Dermis blood vessel endothelial cell (primary cell): ENCODE measurements around the gene SLX9. TPM values are rescaled to one million over a fixed set of nuclear protein-coding genes. Genes with fewer than 3 reads are reported as not detected.

Experiments
- DNase-seq: peaks from one replicate; pipeline ENCODE4 v3.0.0; 2010
- total RNA-seq: library from RNA; depleted of rRNA; stranded (reverse); fragments of >200 nt; gene quantifications from 2 replicates; pipeline ENCODE4 v1.2.3, GENCODE V29; 2014

Gene SLX9
- total RNA-seq, 1 donor from 2014 or later = 24.8 TPM

- DNase-seq = no peak
Observed at GRCh38 chr21:44947930-44948331, 8.1 kb downstream of the SLX9 start.

GRCh38 chr21:44948426-44949120, 8.7 kb downstream of the SLX9 start:
- DNase-seq = no peak

DNA sequence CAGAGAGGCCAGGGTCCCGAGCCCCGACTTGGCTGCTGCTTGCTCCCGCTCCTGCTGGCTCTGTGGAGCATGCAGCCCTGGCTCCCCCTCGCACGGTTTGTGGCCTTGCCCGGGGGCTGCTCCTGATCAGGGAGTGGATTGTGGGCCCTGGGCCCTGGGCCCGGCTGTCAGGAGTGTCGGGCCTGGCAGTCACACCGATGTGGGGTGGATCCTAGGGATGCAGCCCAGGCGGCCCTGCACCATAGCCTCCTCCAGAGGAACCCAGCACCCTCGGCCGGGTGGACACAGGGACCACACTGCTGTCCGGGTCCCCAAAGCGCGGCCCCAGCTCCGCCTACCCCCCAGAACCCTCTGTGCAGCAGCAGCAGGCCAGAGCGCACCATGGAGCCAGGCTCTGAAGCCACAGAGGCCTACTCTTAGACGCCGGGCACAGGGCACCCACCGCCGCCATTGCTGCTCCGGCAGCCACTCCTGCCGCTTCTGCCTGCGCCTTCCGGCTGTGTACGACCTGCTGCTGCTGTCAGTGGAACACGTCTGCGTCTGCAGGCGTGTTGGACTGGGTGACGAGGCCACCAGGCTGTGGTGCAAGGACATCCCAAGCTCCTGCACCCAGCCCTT, 9.4 kb downstream of the SLX9 start:
- DNase-seq = no peak

DNA sequence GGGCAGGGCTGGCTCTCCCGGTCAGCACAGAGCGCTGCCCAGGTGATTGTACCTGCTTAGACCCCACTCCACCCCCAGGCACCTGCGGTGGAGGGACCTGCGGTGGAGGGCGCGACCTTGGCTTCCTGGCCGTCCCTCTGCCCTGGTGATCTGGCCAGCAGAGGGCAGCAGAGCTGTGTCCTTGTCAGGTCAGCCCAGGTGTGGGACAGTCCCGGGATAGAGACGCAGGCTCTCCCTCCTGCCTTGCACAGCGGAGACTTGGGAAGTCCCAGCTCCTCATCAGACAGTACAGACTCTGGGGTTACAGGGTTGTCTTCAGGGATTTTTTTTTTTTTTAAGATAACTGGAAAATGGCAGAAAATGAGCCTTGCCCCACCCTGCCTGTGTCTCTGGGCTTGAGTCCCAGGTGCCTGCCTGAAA, 10.0 kb downstream of the SLX9 start:
- peak; percentile 88 for DNase-seq

GRCh38 chr21:44950351-44950750, 10.5 kb downstream of the SLX9 start:
- no peak for DNase-seq

- no peak for DNase-seq
Observed at GRCh38 chr21:44951186-44951915, 11.5 kb downstream of the SLX9 start.

- DNase-seq = no peak
Observed at GRCh38 chr21:44952116-44952928, 12.5 kb downstream of the SLX9 start.

- DNase-seq = no peak
Observed at GRCh38 chr21:44952929-44953627, 13.2 kb downstream of the SLX9 start.

DNA sequence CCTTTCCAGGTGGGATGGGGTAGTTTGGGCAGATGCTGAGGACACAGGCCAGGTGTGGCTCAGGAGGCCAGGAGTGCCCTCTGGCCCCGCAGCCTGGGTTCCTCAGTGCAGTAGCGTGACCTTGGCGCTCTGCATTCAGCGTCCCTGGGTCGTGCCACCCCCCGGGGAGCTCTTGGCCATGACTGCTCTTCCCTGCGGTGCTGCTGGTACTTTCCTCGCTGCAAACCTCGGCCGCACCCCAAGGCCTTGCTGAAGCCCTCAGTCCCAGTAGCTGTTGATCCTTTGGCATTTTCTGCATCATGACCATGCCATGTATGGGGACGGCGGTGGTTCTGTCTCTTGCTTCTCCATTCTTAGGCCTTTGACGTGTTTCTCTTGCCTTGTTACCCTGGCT, 13.8 kb downstream of the SLX9 start:
- no peak for DNase-seq

- DNase-seq = no peak
Observed at GRCh38 chr21:44954281-44954771, 14.5 kb downstream of the SLX9 start.

- no peak for DNase-seq
Observed at GRCh38 chr21:44955141-44955797, 15.4 kb downstream of the SLX9 start.

GRCh38 chr21:44955798-44956175, 16.0 kb downstream of the SLX9 start:
- DNase-seq = peak; percentile 41

- no peak for DNase-seq
Observed at GRCh38 chr21:44956356-44957046, 16.7 kb downstream of the SLX9 start.

- DNase-seq = no peak
Observed at GRCh38 chr21:44957047-44957831, 17.4 kb downstream of the SLX9 start.

GRCh38 chr21:44957901-44958451, 18.1 kb downstream of the SLX9 start:
- DNase-seq = no peak

DNA sequence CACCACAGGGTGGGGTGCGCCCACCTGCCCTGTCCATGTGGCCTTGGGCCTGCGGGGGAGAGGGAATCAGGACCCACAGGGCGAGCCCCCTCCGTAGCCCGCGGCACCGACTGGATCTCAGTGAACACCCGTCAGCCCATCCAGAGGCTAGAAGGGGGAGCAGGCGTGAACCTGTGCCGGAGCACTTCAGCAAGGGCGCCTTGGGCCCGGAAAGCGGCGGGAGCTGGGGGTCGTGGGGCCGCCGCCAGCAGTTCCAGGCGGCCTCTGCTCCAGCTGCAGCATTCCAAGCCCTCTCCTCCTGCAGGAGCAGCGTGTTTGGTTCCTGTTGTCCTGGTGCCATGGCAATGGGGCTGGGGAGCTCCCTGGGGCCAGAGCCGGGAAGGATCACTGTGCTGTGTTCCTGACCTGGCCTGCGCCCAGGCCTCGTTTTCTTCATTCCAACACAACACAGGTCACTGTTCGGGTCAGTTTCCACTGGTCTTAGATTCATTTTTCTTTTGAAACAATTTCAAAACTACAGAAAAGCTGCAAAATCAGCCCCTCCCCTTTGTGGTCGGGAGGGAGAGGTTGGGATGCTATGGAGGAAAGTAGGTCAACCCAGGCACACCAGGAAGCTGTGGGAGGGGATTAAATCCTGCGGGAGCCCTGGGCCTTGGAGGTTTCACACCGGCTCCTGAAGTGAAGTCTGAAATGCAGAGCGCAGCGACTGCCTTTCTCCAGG, 18.8 kb downstream of the SLX9 start:
- DNase-seq = peak; percentile 95

GRCh38 chr21:44959376-44960091, 19.7 kb downstream of the SLX9 start:
- DNase-seq = no peak
